Astrocyte (in vitro differentiated cells and primary cell): ENCODE measurements around the gene DPH1.

Experiments
- EZH2 ChIP-seq: IDR thresholded peaks from 2 replicates; pipeline ENCODE4 v1.6.1; 2012; ENCODE audit warnings: mild to moderate bottlenecking, low read length, inconsistent platforms; ENCODE audit not compliant: insufficient read depth
- TF ChIP-seq, protein P1 (sequence below): IDR thresholded peaks from 2 replicates; pipeline ENCODE4 v1.5.1; 2011; ENCODE audit warnings: low read depth, mild to moderate bottlenecking, inconsistent platforms, low read length, moderate library complexity; ENCODE audit not compliant: insufficient read depth

DNA sequence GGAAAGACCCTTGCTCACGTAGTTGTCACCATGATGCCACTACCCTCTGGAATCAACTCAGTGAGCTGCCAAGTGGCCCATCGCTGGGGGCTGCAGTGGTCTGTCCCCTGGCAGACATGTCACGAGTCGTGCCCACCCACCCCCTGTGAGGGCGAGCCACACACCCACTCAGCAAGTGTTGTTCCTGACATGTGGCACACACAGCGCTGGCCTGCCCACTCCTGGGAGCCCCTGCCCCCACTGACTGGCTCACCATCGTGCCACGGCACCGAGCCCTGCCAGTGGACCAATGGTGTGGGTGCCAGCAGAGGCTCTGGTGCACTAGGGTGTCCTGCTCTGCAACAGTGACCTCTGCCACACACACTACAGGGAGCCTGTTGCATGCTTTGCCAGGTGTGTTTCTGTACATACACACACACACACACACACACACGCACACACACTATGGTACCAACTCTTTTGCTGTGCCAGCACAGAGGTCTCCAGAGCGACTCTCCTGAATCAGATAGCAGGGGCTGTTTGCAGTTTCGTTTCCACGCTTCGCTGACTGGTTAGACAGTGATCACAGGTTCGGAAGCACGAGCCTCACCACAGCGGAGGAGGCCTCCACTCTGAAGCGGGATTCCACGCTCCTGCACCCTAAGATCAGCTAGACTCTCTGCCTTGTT is 12.5 kb upstream of the DPH1 start:
- TF ChIP-seq, protein P1, sequence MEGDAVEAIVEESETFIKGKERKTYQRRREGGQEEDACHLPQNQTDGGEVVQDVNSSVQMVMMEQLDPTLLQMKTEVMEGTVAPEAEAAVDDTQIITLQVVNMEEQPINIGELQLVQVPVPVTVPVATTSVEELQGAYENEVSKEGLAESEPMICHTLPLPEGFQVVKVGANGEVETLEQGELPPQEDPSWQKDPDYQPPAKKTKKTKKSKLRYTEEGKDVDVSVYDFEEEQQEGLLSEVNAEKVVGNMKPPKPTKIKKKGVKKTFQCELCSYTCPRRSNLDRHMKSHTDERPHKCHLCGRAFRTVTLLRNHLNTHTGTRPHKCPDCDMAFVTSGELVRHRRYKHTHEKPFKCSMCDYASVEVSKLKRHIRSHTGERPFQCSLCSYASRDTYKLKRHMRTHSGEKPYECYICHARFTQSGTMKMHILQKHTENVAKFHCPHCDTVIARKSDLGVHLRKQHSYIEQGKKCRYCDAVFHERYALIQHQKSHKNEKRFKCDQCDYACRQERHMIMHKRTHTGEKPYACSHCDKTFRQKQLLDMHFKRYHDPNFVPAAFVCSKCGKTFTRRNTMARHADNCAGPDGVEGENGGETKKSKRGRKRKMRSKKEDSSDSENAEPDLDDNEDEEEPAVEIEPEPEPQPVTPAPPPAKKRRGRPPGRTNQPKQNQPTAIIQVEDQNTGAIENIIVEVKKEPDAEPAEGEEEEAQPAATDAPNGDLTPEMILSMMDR = no peak
- no peak for TF ChIP-seq EZH2
